GM19438 (cell line): ENCODE data around the gene EXOSC3.
A peak's percentile ranks its signal among the peaks of the same experiment; 100 is the strongest.
"Not testable (repeated sequence)": the region's sequence is repeated elsewhere in the genome, so short reads cannot be mapped to it uniquely, and the experiment has no call there.

ENCODE experiments used
- ATAC-seq: cut with Tn5 transposase; IDR thresholded peaks from one replicate; pipeline ENCODE4 v1.9.1; 2021; ENCODE audit warnings: low read depth; ENCODE audit not compliant: unreplicated experiment

The EXOSC3 gene

DNA sequence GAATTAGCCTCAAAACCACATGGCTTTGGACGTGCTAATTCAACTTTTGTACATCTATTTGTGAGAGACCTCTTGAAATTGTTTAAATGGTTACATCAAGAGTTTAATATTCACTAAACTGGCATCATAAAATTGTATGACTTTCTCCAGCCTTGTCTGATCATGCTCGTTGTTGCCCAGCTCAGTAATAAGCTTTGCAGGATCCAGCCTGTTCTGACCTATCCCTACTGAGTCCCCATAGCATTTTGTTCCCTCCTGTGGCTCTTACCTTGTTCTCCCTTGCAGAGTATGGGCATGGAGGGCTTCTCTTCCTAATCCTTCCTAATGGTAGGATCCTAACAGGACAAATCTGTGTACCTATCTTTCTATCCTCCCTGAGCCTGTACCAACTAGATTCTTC lies 6.3 kb downstream of the EXOSC3 start:
- no peak for ATAC-seq

DNA sequence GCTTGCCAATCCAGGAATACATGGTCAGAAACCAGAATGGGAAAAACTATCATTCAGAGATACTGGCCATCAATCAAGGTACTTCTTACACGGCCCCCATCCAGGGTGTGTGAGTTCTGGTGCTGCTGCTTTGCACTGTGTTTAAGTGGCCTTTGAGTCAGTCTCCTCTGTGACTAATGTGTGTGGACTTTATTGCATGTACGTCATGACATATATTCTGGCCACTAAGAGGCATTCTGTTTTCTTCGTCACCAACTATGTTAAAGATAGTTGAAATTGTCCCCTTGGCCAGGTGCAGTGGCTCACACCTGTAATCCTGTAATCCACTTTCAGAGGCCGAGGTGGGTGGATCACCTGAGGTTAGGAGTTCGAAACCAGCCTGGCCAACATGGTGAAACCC lies 8.5 kb downstream of the EXOSC3 start:
- ATAC-seq, result no peak

- no peak for ATAC-seq
Measured at GRCh38 chr9:37775216-37775919, 9.5 kb downstream of the EXOSC3 start.

DNA sequence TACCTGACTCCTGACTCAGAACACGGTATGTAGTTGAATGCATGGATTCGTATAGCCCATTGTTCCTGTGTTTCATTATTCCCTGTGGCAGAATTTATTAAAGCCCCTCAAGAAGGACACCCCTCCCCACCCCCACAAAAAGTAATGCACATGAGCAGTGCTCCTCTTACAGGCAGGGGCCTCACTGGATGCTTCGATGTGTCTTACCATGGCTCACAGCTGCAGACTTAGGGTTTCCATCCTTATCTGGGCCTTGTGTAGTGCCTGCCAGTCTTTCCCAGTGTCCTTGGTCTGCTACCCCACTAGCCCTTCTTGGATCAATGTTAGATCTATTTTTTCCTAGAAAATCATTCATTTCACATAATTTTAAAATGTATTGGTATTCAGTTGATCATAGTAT lies 14.9 kb downstream of the EXOSC3 start:
- ATAC-seq, result no peak

GRCh38 chr9:37769306-37769705 lies 15.6 kb downstream of the EXOSC3 start:
- ATAC-seq, result no peak

GRCh38 chr9:37765263-37765662 lies 19.6 kb downstream of the EXOSC3 start:
- not testable (repeated sequence) for ATAC-seq

GRCh38 chr9:37761511-37761910 lies 23.4 kb downstream of the EXOSC3 start:
- ATAC-seq, result no peak

DNA sequence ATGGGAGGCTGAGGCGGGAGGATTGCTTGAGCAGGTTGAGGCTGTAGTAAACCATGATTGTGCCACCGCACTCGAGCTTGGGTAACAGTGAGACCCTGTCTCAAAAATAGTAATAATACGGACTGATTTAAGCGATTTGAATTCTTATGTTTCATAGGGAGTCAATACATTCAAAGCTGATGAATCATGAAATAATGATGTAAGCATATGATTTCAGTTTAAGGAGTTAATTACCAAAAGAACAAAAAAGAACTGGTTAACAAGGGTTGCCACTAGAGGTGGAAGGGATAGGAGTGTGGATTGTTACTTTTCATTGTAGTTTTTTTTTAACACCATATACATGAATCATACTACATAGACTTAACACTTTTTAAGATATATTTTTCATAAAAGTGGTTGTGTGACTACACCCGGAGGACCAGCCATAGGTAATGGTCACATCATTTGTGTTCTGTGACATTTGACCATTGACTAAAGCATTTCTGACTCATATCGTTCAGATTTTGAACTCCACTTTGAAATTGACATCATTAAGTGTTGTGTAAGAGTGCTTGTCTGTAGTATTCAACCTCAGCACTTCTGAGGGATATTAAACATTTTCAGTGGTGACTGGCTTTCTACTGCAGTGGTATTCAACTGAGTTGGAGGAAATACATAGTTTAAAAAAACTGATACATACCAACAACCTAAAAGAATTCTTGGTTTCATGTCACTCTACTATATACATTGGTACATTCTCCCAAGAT lies 24.3 kb downstream of the EXOSC3 start:
- ATAC-seq, result no peak

- no peak for ATAC-seq
Measured at GRCh38 chr9:37758747-37759146, 26.1 kb downstream of the EXOSC3 start.

- peak; percentile 89 for ATAC-seq
Measured at GRCh38 chr9:37753489-37754190, 31.2 kb downstream of the EXOSC3 start, which contains the start of gene TRMT10B. TRMT10B (plus strand) TSS chr9:37753805; CDS start chr9:37761932, 8,127 bp downstream.

DNA sequence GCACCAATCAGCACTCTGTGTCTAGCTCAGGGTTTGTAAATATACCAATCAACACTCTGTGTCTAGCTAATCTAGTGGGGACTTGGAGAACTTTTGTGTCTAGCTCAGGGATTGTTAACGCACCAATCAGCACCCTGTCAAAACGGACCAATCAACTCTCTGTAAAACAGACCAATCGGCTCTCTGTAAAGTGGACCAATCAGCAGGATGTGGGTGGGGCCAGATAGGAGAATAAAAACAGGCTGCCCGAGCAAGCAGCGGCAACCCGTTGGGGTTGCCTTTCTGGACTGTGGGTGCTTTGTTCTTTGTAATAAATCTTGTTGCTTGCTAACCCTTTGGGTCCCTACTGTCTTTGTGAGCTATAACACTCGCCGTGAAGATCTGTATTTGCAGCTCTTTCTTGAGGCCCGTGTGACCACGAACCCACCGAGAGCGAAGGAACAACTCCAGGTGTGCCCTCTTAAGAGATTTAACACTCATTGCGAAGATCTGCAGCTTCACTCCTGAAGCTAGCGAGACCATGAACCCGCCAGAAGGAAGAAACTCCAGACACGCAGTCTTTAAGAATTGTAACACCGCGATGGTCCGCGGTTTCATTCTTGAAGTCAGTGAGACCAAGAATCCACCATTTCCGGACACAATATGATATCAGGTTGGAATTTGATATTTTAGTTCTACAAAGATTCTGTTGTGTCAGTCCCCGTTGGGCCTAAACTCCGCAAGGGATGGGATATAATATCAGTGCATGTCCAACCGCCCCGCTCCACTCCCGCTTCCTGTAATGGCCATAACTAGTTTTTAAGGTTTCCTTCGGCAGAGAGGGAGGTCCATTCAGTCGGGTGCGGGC lies 32.0 kb downstream of the EXOSC3 start:
- ATAC-seq, result no peak

DNA sequence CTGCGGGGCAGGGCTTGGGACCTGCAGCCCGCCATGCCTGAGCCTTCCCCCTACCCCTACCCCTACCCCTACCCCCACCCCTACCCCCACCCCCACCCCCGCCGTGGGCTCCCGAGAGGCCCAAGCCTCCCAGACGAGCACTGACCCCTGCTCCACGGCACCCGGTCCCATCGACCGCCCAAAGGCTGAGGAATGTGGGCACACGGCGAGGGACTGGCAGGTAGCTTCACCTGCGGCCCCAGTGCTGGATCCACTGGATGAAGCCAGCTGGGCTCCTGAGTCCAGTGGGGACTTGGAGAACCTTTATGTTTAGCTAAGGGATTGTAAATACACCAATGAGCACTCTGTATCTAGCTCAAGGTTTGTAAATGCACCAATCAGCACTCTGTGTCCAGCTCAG lies 32.8 kb downstream of the EXOSC3 start:
- ATAC-seq, result not testable (repeated sequence)

GRCh38 chr9:37751704-37752103 lies 33.2 kb downstream of the EXOSC3 start:
- ATAC-seq, result not testable (repeated sequence)

- no peak for ATAC-seq
Measured at GRCh38 chr9:37751186-37751585, 33.7 kb downstream of the EXOSC3 start.

DNA sequence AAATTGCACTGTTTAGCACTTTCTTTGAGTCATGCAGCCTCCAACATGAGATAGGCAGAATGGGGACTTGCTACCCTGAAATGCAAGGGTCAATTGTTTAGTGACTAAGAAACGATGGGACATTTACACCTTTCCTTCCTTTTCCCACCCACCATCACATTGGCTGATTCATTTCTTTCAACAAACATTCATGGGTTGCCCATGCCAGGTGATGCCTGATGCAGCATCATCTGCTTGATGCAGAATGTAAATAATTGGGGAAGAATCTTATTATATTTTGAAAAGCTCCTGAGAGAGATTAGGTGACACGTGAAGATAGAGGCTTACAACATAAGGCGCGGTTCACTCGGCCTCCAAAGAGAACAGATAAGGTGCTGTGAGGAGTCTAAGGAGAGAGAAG lies 35.7 kb downstream of the EXOSC3 start:
- ATAC-seq, result no peak

DNA sequence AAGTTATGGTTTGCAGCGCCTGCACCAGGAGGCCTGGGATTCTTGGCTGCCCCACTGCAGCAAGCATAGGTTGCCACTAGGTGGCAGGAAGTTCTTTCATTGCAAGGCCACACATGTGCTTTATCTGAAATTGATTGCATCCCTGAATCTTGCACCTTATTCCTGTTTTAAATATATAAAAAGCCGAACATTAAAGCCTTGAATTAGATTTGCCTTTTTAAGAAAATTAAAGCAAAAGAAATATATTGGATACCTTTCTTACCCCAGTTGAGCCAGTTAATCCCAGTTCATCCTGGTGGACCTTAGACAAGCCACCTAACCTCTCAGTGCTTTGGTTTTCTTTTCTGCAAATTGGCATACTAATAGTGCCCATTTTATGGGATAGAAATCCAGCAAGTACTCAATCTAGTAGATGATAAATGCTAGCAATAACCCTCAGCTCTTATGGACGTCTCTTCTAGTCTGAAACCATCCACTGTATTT lies 37.6 kb downstream of the EXOSC3 start:
- ATAC-seq, result no peak

- no peak for ATAC-seq
Measured at GRCh38 chr9:37746448-37747270, 38.2 kb downstream of the EXOSC3 start.

- no peak for ATAC-seq
Measured at GRCh38 chr9:37745970-37746369, 38.9 kb downstream of the EXOSC3 start.

DNA sequence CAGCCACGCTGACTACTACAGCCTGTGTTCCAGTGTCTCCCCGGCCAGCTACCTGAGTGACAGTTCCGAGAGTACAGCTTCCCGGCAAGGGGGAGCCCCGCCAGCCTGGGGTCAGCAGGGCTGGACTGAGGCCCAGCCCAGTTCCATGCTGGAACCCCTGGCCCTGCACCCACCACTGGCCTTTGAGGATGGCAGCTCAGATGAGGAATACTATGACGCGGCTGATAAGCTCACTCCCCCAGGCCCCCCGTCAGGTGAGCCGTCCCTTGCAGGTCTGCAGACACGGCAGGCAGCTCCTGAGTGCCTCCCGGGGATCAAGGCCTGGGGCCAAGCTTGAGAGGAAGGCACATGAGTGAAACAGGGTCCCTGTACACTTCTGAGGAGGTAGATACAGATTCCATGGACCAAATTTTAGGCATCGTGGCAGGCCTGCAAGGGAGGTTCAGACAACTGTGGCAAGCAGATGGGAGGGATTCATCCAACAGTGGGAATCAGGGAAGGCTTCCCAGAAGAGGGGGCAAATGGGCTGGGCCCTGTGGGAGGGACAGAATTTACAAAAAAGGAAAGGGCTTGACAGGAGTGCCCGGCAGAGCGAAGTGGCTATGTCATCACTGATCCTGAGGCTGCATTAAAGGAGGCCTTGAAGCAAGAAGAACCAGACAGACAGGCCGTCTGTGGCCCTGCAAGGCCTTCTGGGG lies 44.1 kb downstream of the EXOSC3 start:
- ATAC-seq, result no peak
